Measurements from ENCODE around the gene ODAD3.
A peak's percentile ranks its signal among the peaks of the same experiment; 100 is the strongest.
"Not testable (repeated sequence)": the region's sequence is repeated elsewhere in the genome, so short reads cannot be mapped to it uniquely, and the experiment has no call there.

Gene ODAD3

DNA sequence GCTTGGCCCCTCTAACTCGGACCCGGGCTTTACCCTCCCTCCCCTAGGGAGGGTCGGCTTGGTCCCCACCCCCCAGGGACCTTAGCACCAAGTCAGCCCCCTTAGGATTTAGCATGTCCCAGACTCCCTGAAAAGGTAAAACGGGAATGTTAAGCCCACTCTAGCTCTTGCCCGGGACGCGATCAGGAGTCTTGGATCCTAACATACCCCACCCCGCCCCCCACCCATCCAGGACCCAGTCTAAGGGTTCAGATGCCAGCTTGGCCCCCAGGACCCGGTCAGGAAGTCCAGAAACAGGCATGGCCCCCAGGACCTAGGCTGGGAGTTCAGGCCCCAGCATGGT lies 51.2 kb downstream of the ODAD3 start:
- TF ChIP-seq, protein P1, sequence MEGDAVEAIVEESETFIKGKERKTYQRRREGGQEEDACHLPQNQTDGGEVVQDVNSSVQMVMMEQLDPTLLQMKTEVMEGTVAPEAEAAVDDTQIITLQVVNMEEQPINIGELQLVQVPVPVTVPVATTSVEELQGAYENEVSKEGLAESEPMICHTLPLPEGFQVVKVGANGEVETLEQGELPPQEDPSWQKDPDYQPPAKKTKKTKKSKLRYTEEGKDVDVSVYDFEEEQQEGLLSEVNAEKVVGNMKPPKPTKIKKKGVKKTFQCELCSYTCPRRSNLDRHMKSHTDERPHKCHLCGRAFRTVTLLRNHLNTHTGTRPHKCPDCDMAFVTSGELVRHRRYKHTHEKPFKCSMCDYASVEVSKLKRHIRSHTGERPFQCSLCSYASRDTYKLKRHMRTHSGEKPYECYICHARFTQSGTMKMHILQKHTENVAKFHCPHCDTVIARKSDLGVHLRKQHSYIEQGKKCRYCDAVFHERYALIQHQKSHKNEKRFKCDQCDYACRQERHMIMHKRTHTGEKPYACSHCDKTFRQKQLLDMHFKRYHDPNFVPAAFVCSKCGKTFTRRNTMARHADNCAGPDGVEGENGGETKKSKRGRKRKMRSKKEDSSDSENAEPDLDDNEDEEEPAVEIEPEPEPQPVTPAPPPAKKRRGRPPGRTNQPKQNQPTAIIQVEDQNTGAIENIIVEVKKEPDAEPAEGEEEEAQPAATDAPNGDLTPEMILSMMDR (IDR thresholded peaks at IDR 0.05; ENCODE audit: low read depth, low read length): no peak
- no peaks in the 10 kb centered on the region for H3K36me3 ChIP-seq
- no peaks in the 10 kb centered on the region for H3K9me3 ChIP-seq (ENCODE audit: severe bottlenecking)
- DNase-seq: no peak
- peak overlapping the region; percentile 56 for H3K4me3 ChIP-seq (ENCODE audit: low read depth, low read length)
- peaks cover 16% of the 10 kb centered on the region for H3K27me3 ChIP-seq (ENCODE audit: insufficient read depth, low read depth, severe bottlenecking)
- H3K27ac ChIP-seq: no peak overlapping the region

DNA sequence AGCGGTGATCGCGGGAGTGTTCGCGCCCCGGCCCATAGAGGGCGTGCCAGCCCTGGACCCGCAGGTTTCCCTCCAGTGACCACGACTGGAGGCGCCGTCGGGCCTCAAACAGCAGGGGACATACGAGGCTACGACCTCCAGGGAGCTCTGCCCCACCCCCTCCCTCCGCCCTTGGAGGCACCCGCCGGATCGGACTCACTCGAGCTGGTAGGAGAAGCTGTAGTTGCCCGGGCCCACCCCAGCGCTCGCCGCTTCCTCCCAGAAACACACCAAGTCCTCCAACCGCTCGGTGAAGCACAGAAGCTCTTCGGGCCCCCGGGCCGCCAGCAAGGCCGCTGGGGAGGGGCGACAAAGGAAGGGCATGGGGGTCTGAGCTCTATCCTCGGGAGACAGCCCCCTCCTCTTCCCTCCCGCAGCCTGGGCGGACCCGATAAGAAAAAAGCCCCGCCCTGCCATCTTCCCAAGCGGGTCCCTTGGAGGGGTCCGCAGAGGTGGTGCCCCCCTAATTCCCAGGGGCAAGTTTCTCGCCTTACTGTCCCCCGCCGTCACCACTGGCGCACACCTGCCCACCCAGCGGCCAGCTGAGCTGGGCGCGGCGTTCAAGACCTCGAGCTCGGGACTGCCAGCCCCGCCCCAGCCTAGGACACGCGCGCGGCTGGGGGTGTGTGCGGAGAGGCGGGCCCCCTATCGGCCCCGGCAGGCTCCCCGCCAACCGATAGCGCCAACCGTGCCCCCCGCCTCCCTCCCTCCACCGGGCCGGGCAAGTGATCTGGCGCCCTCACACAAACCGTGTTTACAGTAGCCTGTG lies 51.8 kb downstream of the ODAD3 start:
- peak overlapping the region; percentile 56 for H3K4me3 ChIP-seq (ENCODE audit: low read depth, low read length)

GRCh38 chr19:11380653-11381537 lies 54.0 kb downstream of the ODAD3 start:
- peak overlapping the region; percentile 73 for H3K27ac ChIP-seq
- peaks cover 16% of the 10 kb centered on the region for H3K27me3 ChIP-seq (ENCODE audit: insufficient read depth, low read depth, severe bottlenecking)
- TF ChIP-seq, protein P1 (IDR thresholded peaks at IDR 0.05; ENCODE audit: low read depth, low read length): peak; percentile 92
- DNase-seq: peak; percentile 99
- no peaks in the 10 kb centered on the region; the same call in 1 of the 2 replicates for H3K36me3 ChIP-seq
- H3K4me3 ChIP-seq (ENCODE audit: low read depth, low read length): peak overlapping the region; percentile 62
- H3K9me3 ChIP-seq (ENCODE audit: severe bottlenecking): no peaks in the 10 kb centered on the region

More for the DNA sequence above, 51.8 kb downstream of the ODAD3 start:
- H3K36me3 ChIP-seq: no peaks in the 10 kb centered on the region
- TF ChIP-seq, protein P1 (IDR thresholded peaks at IDR 0.05; ENCODE audit: low read depth, low read length): peak; percentile 81
- DNase-seq: peak; percentile 67
- H3K9me3 ChIP-seq (ENCODE audit: severe bottlenecking): no peaks in the 10 kb centered on the region
- H3K27me3 ChIP-seq (ENCODE audit: insufficient read depth, low read depth, severe bottlenecking): peaks cover 16% of the 10 kb centered on the region
- H3K27ac ChIP-seq: no peak overlapping the region

DNA sequence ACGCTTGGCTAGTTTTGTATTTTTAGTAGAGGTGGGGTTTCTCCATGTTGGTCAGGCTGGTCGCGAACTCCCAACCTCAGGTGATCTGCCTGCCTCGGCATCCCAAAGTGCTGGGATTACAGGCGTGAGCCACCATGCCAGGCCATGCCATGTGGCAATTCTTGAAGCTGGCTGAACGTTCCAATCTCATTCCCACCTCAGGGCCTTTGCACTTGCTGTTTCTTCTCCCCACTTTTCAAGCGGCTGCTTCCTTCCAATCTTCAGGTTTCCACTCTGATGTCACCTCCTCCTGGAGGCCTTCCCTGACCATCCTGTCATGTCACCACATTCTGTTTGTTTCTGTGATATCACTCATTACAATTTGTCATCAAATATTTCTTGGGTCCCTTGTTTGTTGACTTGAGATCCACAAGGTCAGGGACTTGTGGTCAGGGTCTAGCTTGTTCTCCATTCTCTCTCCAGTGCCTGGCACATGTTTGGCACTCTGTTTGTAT lies 55.0 kb downstream of the ODAD3 start:
- peaks cover 16% of the 10 kb centered on the region for H3K27me3 ChIP-seq (ENCODE audit: insufficient read depth, low read depth, severe bottlenecking)
- TF ChIP-seq, protein P1 (IDR thresholded peaks at IDR 0.05; ENCODE audit: low read depth, low read length): no peak
- no peak overlapping the region for H3K4me3 ChIP-seq (ENCODE audit: low read depth, low read length)
- no peak for DNase-seq
- no peaks in the 10 kb centered on the region for H3K9me3 ChIP-seq (ENCODE audit: severe bottlenecking)
- H3K36me3 ChIP-seq: no peaks in the 10 kb centered on the region; the same call in 1 of the 2 replicates
- no peak overlapping the region for H3K27ac ChIP-seq

DNA sequence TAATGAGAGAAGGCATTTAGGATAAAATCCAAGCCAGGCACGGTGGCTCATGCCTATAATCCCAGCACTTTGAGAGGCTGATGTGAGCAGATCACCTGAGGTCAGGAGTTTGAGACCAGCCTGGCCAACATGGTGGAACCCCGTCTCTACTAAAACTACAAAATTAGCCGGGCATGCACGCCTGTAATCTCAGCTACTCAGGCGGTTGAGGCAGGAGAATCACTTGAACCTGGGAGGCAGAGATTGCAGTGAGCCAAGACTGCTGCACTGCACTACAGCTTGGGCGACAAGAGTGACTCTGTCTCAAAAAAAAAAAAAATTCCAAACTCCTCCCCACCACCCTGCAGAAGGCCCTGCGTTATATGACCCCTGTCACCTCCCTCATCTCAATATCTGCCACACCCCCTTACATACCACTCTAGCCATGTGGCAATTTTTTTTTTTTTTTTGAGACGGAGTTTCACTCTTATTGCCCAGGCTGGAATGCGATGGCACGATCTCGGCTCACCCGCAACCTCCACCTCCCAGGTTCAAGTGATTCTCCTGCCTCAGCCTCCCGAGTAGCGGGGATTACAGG lies 55.6 kb downstream of the ODAD3 start:
- H3K36me3 ChIP-seq; H3K4me3 ChIP-seq (ENCODE audit: low read depth, low read length); H3K9me3 ChIP-seq (ENCODE audit: severe bottlenecking); DNase-seq; H3K27ac ChIP-seq: not testable (repeated sequence)
- peaks cover 16% of the 10 kb centered on the region for H3K27me3 ChIP-seq (ENCODE audit: insufficient read depth, low read depth, severe bottlenecking)
